ENCODE measurements around the gene FLNB. TPM values are rescaled to one million over a fixed set of nuclear protein-coding genes. Genes with fewer than 3 reads are reported as not detected.

Gene FLNB
- total RNA-seq, 1 donor from 2014 or later = 42.2 TPM

- intact Hi-C loops (cut with micrococcal nuclease) = no loop called here
Observed at GRCh38 chr3:58072763-58073130, 64.5 kb downstream of the FLNB start.

GRCh38 chr3:58073301-58074108 is 65.3 kb downstream of the FLNB start:
- intact Hi-C loops (cut with micrococcal nuclease) = loop anchor here (2.0 kb wide), 1 partner anchor 39 kb away; no protein-coding TSS in a partner anchor

- intact Hi-C loops (cut with micrococcal nuclease) = loop anchor here (2.0 kb wide), 1 partner anchor 39 kb away; no protein-coding TSS in a partner anchor
Observed at GRCh38 chr3:58074116-58074715, 66.0 kb downstream of the FLNB start.

GRCh38 chr3:58074997-58075396 is 66.8 kb downstream of the FLNB start:
- intact Hi-C loops (cut with micrococcal nuclease) = loop anchor here (2.0 kb wide), 1 partner anchor 40 kb away; no protein-coding TSS in a partner anchor

- intact Hi-C loops (cut with micrococcal nuclease) = no loop called here
Observed at GRCh38 chr3:58077596-58078285, 69.5 kb downstream of the FLNB start.

GRCh38 chr3:58078610-58079009 is 70.4 kb downstream of the FLNB start:
- intact Hi-C loops (cut with micrococcal nuclease) = no loop called here

- intact Hi-C loops (cut with micrococcal nuclease) = no loop called here
Observed at GRCh38 chr3:58079773-58080172, 71.6 kb downstream of the FLNB start.

GRCh38 chr3:58082047-58082446 is 73.8 kb downstream of the FLNB start:
- intact Hi-C loops (cut with micrococcal nuclease) = loop anchor here (1.0 kb wide), 1 partner anchor 69 kb away; no protein-coding TSS in a partner anchor

- intact Hi-C loops (cut with micrococcal nuclease) = no loop called here
Observed at GRCh38 chr3:58084166-58084565, 75.9 kb downstream of the FLNB start.

GRCh38 chr3:58084788-58085543 is 76.7 kb downstream of the FLNB start:
- intact Hi-C loops (cut with micrococcal nuclease) = no loop called here

- intact Hi-C loops (cut with micrococcal nuclease) = no loop called here
Observed at GRCh38 chr3:58085616-58086015, 77.4 kb downstream of the FLNB start.

- intact Hi-C loops (cut with micrococcal nuclease) = no loop called here
Observed at GRCh38 chr3:58088501-58088900, 80.3 kb downstream of the FLNB start.

- intact Hi-C loops (cut with micrococcal nuclease) = no loop called here
Observed at GRCh38 chr3:58090351-58090750, 82.1 kb downstream of the FLNB start.

- intact Hi-C loops (cut with micrococcal nuclease) = no loop called here
Observed at GRCh38 chr3:58092521-58092920, 84.3 kb downstream of the FLNB start.

GRCh38 chr3:58093574-58094195 is 85.5 kb downstream of the FLNB start:
- intact Hi-C loops (cut with micrococcal nuclease) = no loop called here

GRCh38 chr3:58094657-58095056 is 86.4 kb downstream of the FLNB start:
- intact Hi-C loops (cut with micrococcal nuclease) = no loop called here

- intact Hi-C loops (cut with micrococcal nuclease) = no loop called here
Observed at GRCh38 chr3:58095603-58096138, 87.4 kb downstream of the FLNB start.

GRCh38 chr3:58098531-58098930 is 90.3 kb downstream of the FLNB start:
- intact Hi-C loops (cut with micrococcal nuclease) = no loop called here

GRCh38 chr3:58099865-58100264 is 91.6 kb downstream of the FLNB start:
- intact Hi-C loops (cut with micrococcal nuclease) = no loop called here

- intact Hi-C loops (cut with micrococcal nuclease) = no loop called here
Observed at GRCh38 chr3:58101499-58102389, 93.5 kb downstream of the FLNB start.
